Measurements from ENCODE around the gene WDPCP.
A peak's percentile ranks its signal among the peaks of the same experiment; 100 is the strongest.

DNA sequence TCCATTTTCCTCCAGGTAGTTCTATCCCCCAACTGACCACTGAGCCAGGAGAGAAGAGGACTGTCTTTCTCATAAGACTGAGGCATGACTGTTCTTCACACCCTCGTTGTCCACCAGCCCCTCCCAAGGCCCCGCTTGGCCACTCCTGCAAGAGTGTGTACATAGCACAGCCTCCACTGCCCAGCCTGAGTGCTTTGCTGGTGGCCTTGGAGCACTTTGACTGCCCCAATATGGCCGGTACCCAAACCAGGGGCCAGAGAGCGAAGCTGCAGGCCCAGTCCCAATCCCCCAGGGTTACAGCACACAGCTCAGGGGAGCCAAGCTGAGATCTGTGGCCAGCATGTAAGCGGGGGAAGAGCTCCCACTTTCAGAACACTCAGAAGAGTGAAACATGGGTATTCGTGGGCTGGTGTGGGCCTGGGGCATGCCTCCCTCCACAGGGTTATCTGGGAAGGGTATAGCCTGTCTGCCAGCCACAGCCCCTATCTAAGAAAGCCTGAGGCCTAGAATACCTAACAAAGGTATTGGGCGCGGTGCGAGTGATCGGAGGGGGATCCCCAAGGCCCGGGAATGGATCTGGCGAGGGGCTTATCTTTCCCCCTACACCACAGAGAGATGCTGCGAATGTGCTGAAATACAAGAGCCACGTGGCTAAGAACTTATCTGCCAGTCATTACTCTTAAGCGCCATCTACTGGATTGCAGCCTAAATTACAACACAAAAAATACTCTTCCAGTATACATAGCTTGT is 163.8 kb downstream of the WDPCP start:
- TF ChIP-seq MXI1 (conservative IDR thresholded peaks at IDR 0.05; ENCODE audit: poor library complexity, severe bottlenecking), result no peak
- TF ChIP-seq, protein P1, sequence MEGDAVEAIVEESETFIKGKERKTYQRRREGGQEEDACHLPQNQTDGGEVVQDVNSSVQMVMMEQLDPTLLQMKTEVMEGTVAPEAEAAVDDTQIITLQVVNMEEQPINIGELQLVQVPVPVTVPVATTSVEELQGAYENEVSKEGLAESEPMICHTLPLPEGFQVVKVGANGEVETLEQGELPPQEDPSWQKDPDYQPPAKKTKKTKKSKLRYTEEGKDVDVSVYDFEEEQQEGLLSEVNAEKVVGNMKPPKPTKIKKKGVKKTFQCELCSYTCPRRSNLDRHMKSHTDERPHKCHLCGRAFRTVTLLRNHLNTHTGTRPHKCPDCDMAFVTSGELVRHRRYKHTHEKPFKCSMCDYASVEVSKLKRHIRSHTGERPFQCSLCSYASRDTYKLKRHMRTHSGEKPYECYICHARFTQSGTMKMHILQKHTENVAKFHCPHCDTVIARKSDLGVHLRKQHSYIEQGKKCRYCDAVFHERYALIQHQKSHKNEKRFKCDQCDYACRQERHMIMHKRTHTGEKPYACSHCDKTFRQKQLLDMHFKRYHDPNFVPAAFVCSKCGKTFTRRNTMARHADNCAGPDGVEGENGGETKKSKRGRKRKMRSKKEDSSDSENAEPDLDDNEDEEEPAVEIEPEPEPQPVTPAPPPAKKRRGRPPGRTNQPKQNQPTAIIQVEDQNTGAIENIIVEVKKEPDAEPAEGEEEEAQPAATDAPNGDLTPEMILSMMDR (IDR thresholded peaks at IDR 0.05; ENCODE audit: poor library complexity, severe bottlenecking), result peak; percentile 17

Measured in neural cell (in vitro differentiated cells).